Thyroid gland (tissue), 4 donors: ENCODE results near the gene ABCC8. TPM values are rescaled to one million over a fixed set of nuclear protein-coding genes. Genes with fewer than 3 reads are reported as not detected.

Experiments
- DNase-seq, 2 donors: peaks; one replicate each; pipeline ENCODE4 v3.0.0-alpha.2; 2019
- H3K27ac ChIP-seq, 3 donors: fragments of 200-600 bp; sonication (generic); 1 replicate in 2 of 3; 2 replicates in 1 of 3; pipeline ENCODE4 v1.5.1; 2016 to 2019; ENCODE audit warnings: mild to moderate bottlenecking in 1 of 3, moderate library complexity in 1 of 3
- H3K27me3 ChIP-seq: fragments of 200-600 bp; sonication (generic); one replicate; pipeline ENCODE4 v1.5.1; 2019
- H3K36me3 ChIP-seq, 2 donors: fragments of 200-600 bp; sonication (generic); one replicate each; pipeline ENCODE4 v1.5.1; 2016 to 2019
- H3K4me1 ChIP-seq, 2 donors: fragments of 200-600 bp; sonication (generic); one replicate each; pipeline ENCODE4 v1.5.1; 2017 to 2019
- H3K4me3 ChIP-seq, 3 donors: fragments of 200-600 bp; sonication (generic); replicated peaks in 1 of 3; 1 replicate in 2 of 3; 2 replicates in 1 of 3; pipeline ENCODE4 v1.5.1; 2016; ENCODE audit warnings: mild to moderate bottlenecking in 1 of 3
- H3K9me3 ChIP-seq: fragments of 200-600 bp; sonication (generic); one replicate; pipeline ENCODE4 v1.5.1; 2017
- CTCF ChIP-seq, 6 experiments: fragments of 200-600 bp in 3 of 6; fragments of 450-650 bp in 3 of 6; sonication (generic) in 3 of 6; IDR thresholded peaks; one replicate each; pipeline ENCODE4 v1.5.1; 2016 to 2019; ENCODE audit warnings: antibody characterized with exemption in 6 of 6, mild to moderate bottlenecking in 2 of 6, inconsistent platforms in 1 of 6, moderate library complexity in 1 of 6
- POLR2A ChIP-seq, 2 donors: fragments of 450-650 bp; IDR thresholded peaks; one replicate each; pipeline ENCODE4 v1.6.1; 2017; ENCODE audit warnings: antibody characterized with exemption in 2 of 2, mild to moderate bottlenecking in 2 of 2, moderate library complexity in 1 of 2
- WGBS, 2 donors: methylation state at CpG; one replicate each; pipeline ENCODE4 v1.1.5; 2017; 5-methylcytosine and 5-hydroxymethylcytosine counted together
- intact Hi-C: fragments of 100-400 bp; cut with DNase I; formaldehyde crosslinking; loops from one replicate; pipeline ENCODE4 v1.15.1; 2023
- total RNA-seq, 4 donors: library from RNA; depleted of rRNA; stranded (reverse); fragments of >200 nt; gene quantifications; one replicate each; pipeline ENCODE4 v1.2.3, GENCODE V29; 2016

The ABCC8 gene
- total RNA-seq, 4 donors from 2014 or later = 10.9 to 19.1 (median 15.1) TPM

- H3K4me3 ChIP-seq = no peak overlapping the region
- H3K27ac ChIP-seq = no peak overlapping the region
- no peaks in the 10 kb centered on the region for H3K9me3 ChIP-seq
- H3K4me1 ChIP-seq = peaks cover 10 to 12% of the 10 kb centered on the region in 2 donors
- intact Hi-C loops = no loop called here
- 94 to 95% methylated on average over 4 to 5 of the region's 5 CpGs for WGBS, 2 donors
- no peaks in the 10 kb centered on the region for H3K27me3 ChIP-seq
- DNase-seq = no peak
- no peak for TF ChIP-seq POLR2A (IDR thresholded peaks at IDR 0.05)
- TF ChIP-seq CTCF (IDR thresholded peaks at IDR 0.05) = no peak
- H3K36me3 ChIP-seq = no peaks in the 10 kb centered on the region
Measured at GRCh38 chr11:17414992-17415391, 61.7 kb downstream of the ABCC8 start.

GRCh38 chr11:17414317-17414737 is 62.3 kb downstream of the ABCC8 start:
- H3K27ac ChIP-seq = no peak overlapping the region
- no peak for TF ChIP-seq POLR2A (IDR thresholded peaks at IDR 0.05)
- TF ChIP-seq CTCF (IDR thresholded peaks at IDR 0.05) = no peak
- H3K4me1 ChIP-seq = peaks cover 9 to 12% of the 10 kb centered on the region in 2 donors
- H3K9me3 ChIP-seq = no peaks in the 10 kb centered on the region
- H3K36me3 ChIP-seq = no peaks in the 10 kb centered on the region
- intact Hi-C loops = no loop called here
- no peak overlapping the region for H3K4me3 ChIP-seq
- WGBS, 2 donors = 72 to 81% methylated on average over 7 to 8 of the region's 8 CpGs
- no peaks in the 10 kb centered on the region for H3K27me3 ChIP-seq
- DNase-seq = no peak

- peak in 1 of 2 donors; percentile 33 for DNase-seq
- TF ChIP-seq POLR2A (IDR thresholded peaks at IDR 0.05) (no peak), CTCF (IDR thresholded peaks at IDR 0.05) (no peak)
- intact Hi-C loops = no loop called here
- Histone ChIP-seq H3K27ac (no peak overlapping the region), H3K9me3 (no peaks in the 10 kb centered on the region), H3K4me3 (no peak overlapping the region), H3K36me3 (no peaks in the 10 kb centered on the region), H3K4me1 (peaks cover 10 to 14% of the 10 kb centered on the region in 2 donors), H3K27me3 (no peaks in the 10 kb centered on the region)
- 72 to 79% methylated on average over 14 to 15 of the region's 15 CpGs for WGBS, 2 donors
Measured at GRCh38 chr11:17413414-17414316, 63.0 kb downstream of the ABCC8 start.

- no peak for DNase-seq
- WGBS, 2 donors = 79 to 80% methylated on average over 8 to 9 of the region's 9 CpGs
- intact Hi-C loops = no loop called here
- TF ChIP-seq CTCF (IDR thresholded peaks at IDR 0.05) (no peak), POLR2A (IDR thresholded peaks at IDR 0.05) (no peak)
- no peak overlapping the region for H3K4me3 ChIP-seq
- no peaks in the 10 kb centered on the region for H3K27me3 ChIP-seq
- H3K9me3 ChIP-seq = no peaks in the 10 kb centered on the region
- peaks cover 18 to 24% of the 10 kb centered on the region in 2 donors for H3K4me1 ChIP-seq
- H3K27ac ChIP-seq = no peak overlapping the region
- H3K36me3 ChIP-seq = no peaks in the 10 kb centered on the region
Measured at GRCh38 chr11:17412488-17413180, 64.0 kb downstream of the ABCC8 start.

GRCh38 chr11:17411418-17411817 is 65.2 kb downstream of the ABCC8 start:
- H3K27me3 ChIP-seq = no peaks in the 10 kb centered on the region
- intact Hi-C loops = no loop called here
- no peaks in the 10 kb centered on the region for H3K9me3 ChIP-seq
- no peaks in the 10 kb centered on the region for H3K36me3 ChIP-seq
- no peak overlapping the region for H3K27ac ChIP-seq
- H3K4me3 ChIP-seq = no peak overlapping the region
- DNase-seq = no peak
- 82 to 83% methylated on average over 6 of the region's 6 CpGs for WGBS, 2 donors
- H3K4me1 ChIP-seq = peaks cover 30 to 36% of the 10 kb centered on the region in 2 donors
- TF ChIP-seq POLR2A (IDR thresholded peaks at IDR 0.05) (no peak), CTCF (IDR thresholded peaks at IDR 0.05) (no peak)
